Epithelial cell of prostate (primary cell): ENCODE measurements around the gene TAL1.
"Not testable (repeated sequence)": the region's sequence is repeated elsewhere in the genome, so short reads cannot be mapped to it uniquely, and the experiment has no call there.

ENCODE experiments used
- DNase-seq: peaks from one replicate; pipeline ENCODE4 v3.0.0-alpha.2; 2011; ENCODE audit warnings: low read depth, low spot score
- H3K27ac ChIP-seq: fragments of 450-650 bp; 2 replicates; pipeline ENCODE4 v1.5.1; 2017; ENCODE audit warnings: mild to moderate bottlenecking

The TAL1 gene

GRCh38 chr1:47232187-47232874, at the start of gene TAL1:
Gene TAL1 (minus strand): TSS chr1:47232225. CDS start chr1:47225888, 6,337 bp downstream.
- no peak for DNase-seq
- H3K27ac ChIP-seq, result no peak within 1 kb of the TSS

GRCh38 chr1:47280142-47280541, 48.1 kb upstream of the TAL1 start:
- DNase-seq, result no peak
- H3K27ac ChIP-seq, result no peak overlapping the region

DNA sequence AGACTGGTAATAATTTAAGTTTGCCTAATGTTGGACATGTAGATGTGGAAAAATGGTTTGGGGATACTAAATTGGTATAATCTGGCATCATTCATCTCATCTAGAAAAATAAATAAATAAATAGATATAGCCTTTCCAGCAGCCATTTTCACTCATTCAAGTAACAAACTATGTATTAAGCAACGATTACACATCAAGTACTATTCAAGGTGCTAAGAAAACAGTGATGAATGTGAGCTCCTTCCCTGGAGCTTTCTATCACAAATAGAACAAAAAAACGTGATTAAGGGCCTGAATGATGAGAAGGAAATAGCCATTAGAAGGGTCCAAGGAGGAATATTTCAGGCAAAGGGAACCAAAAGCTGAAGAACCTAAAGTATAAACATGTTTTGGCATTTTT, 44.8 kb upstream of the TAL1 start:
- H3K27ac ChIP-seq, result no peak overlapping the region
- no peak for DNase-seq

- not testable (repeated sequence) for H3K27ac ChIP-seq, DNase-seq
These were observed 43.8 kb upstream of the TAL1 start for GRCh38 chr1:47275811-47276210.

- DNase-seq, H3K27ac ChIP-seq: not testable (repeated sequence)
These were observed 33.5 kb upstream of the TAL1 start for GRCh38 chr1:47265529-47265928.

- no peak for DNase-seq
- H3K27ac ChIP-seq, result no peak overlapping the region
These were observed 30.9 kb upstream of the TAL1 start for GRCh38 chr1:47262787-47263413.

GRCh38 chr1:47257224-47257623, 25.2 kb upstream of the TAL1 start:
- DNase-seq, result no peak
- no peak overlapping the region for H3K27ac ChIP-seq

DNA sequence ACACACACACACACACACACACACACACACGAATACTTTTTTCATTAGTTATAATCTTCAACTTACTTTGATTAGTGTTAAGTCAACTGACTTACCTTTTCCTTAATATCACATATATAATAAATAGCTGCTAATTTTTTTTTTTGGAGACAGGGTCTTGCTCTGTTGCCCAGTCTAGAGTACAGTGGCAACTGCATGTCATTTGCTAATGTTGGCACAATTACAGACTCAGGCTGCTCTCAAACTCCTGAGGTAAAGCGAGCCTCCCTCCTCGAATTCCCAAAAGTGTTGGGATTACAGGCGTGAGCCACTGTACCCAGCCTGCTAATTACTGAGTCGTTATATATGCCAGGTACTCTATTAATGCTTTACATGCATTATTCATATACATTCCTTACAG, 20.8 kb upstream of the TAL1 start:
- no peak overlapping the region for H3K27ac ChIP-seq
- DNase-seq, result no peak

- no peak for DNase-seq
- H3K27ac ChIP-seq, result no peak overlapping the region
These were observed 20.3 kb upstream of the TAL1 start for GRCh38 chr1:47252369-47252768.

GRCh38 chr1:47249755-47250154, 17.7 kb upstream of the TAL1 start:
- no peak overlapping the region for H3K27ac ChIP-seq
- no peak for DNase-seq

DNA sequence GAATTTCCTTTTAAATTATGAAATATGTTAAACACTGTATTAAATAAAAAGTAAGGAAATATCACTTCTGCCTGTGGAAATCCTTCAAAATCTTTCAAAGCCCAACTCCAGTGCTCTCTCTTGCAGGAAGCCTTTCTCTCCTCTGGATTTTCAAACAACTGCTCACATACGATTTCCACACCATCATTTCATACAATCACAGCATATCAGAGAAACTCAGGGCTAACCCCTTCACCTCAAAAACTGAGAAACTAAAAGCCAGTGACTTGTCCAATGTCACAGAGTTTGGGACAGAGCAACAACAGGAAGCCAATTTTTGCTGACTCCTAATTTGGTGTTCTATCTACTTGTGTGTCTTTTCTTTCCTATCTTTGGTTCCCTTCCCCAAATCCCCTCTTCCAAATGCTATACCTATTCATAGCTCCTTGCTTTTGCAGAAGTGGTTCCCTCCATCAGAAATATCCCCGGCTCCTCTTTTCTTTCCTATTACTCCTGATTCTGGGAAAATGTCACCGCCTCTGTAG, 12.4 kb upstream of the TAL1 start:
- H3K27ac ChIP-seq, result no peak overlapping the region
- no peak for DNase-seq

DNA sequence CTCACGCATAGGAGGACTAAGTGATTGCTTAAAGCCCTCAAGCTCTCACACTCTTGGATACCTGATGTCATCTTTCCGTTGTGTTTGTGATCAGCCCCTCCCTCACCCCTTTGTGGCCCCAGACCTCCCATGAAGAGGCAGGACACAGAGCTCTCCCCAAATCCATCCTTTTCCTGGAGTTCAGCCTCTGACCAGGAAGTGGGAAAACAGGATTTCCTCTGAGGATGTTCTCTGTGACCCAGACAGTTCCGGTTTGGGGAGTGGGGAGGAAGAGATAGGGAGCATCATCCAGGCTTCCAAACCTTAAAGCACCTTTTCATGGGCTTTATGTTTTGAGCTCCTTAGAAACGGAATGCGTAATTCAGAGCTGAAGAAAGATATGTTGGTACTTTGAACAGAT, 11.9 kb upstream of the TAL1 start:
- no peak for DNase-seq
- H3K27ac ChIP-seq, result no peak overlapping the region

GRCh38 chr1:47241114-47242113, 9.4 kb upstream of the TAL1 start:
- no peak for DNase-seq

GRCh38 chr1:47238935-47239592, 7.0 kb upstream of the TAL1 start:
- DNase-seq, result no peak
- H3K27ac ChIP-seq, result no peak overlapping the region

More at GRCh38 chr1:47241114-47242113, 9.4 kb upstream of the TAL1 start:
- no peak overlapping the region for H3K27ac ChIP-seq

GRCh38 chr1:47235806-47236205, 3.8 kb upstream of the TAL1 start:
- no peak overlapping the region for H3K27ac ChIP-seq
- DNase-seq, result no peak

DNA sequence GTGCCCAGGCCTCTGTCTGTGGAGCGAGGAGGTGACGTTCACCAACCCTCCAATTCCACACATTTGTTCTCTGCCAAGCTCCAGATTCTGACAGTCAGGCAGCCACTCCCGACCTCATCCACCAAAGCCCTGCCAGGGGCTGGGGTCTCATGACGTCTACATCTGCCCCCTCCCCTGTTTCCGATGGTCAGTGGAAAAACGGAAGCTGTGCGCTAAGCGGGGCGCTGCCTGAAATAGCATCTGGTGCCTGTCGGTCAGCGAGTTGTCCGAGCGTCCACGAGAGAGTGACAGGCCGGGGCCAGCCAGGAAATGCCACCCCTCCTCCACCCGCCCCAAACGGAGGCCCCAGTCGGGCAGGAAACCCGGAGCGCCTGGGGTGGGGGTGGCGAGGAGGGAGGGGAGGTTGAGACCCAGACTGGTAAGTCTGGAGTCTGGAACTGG, 3.2 kb upstream of the TAL1 start:
- H3K27ac ChIP-seq, result no peak overlapping the region
- DNase-seq, result no peak

DNA sequence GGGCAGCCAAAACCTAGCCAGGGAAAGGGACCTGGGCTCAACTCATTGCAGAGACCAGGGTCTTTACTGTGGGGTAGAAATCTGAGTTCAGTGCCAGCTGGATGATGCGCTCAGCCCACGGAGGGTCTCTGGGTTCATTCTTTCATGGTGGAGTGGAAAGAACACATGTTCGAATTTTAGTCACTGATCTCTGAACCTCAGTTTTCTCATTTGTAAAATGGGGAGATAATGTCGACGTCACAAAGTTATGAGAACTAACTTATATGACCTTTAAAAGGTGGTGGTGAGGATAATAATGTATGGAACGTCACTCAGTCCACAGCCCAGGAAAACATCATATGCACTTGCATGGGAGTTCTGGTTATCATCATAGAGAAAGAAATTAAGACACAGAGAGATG, 1.2 kb upstream of the TAL1 start:
- H3K27ac ChIP-seq, result no peak overlapping the region
- no peak for DNase-seq

GRCh38 chr1:47231301-47232186, 481 bp downstream of the TAL1 start:
- H3K27ac ChIP-seq, result no peak overlapping the region
- DNase-seq, result no peak

GRCh38 chr1:47230692-47231300, 1.2 kb downstream of the TAL1 start:
- no peak overlapping the region for H3K27ac ChIP-seq
- DNase-seq, result no peak
